Esophagus muscularis mucosa (tissue), 4 donors: ENCODE results near the gene C1orf94.

Experiments
- EP300 ChIP-seq: sonication (generic); formaldehyde crosslinking; IDR thresholded peaks from one replicate; pipeline ENCODE4 v1.6.1; 2017; ENCODE audit warnings: antibody characterized with exemption
- POLR2A ChIP-seq: fragments of 450-650 bp; IDR thresholded peaks from one replicate; pipeline ENCODE4 v1.6.1; 2017; ENCODE audit warnings: antibody characterized with exemption, moderate library complexity, mild to moderate bottlenecking, low read depth
- POLR2AphosphoS5 ChIP-seq, 2 donors: sonication (generic); formaldehyde crosslinking; IDR thresholded peaks; one replicate each; pipeline ENCODE4 v1.6.1; 2017; ENCODE audit warnings: antibody characterized with exemption in 2 of 2
- TF ChIP-seq, protein P1 (sequence below), 3 experiments: fragments of 200-600 bp in 2 of 3; fragments of 450-650 bp in 1 of 3; sonication (generic) in 2 of 3; IDR thresholded peaks; one replicate each; pipeline ENCODE4 v1.5.1; 2017 to 2019; ENCODE audit warnings: antibody characterized with exemption in 3 of 3, mild to moderate bottlenecking in 2 of 3, moderate library complexity in 1 of 3

DNA sequence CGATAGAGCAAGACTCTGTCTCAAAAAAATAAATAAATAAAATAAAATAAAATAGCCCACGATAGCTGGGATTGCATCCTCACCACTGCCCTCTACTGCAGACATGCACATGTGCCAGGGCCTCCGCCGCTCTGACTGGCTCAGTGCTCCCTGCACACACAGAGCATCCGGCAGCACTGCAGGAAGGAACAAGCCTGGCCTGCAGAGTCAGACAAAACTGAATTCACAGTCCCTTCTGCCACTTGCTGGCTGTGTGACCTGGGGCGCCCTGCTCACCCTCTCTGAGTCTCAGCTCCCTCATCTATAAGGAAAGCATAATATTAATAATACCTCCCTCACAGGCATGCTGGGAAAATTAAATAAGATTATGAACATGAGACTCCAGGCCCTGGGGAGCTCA lies 47.1 kb upstream of the C1orf94 start:
- TF ChIP-seq, protein P1, sequence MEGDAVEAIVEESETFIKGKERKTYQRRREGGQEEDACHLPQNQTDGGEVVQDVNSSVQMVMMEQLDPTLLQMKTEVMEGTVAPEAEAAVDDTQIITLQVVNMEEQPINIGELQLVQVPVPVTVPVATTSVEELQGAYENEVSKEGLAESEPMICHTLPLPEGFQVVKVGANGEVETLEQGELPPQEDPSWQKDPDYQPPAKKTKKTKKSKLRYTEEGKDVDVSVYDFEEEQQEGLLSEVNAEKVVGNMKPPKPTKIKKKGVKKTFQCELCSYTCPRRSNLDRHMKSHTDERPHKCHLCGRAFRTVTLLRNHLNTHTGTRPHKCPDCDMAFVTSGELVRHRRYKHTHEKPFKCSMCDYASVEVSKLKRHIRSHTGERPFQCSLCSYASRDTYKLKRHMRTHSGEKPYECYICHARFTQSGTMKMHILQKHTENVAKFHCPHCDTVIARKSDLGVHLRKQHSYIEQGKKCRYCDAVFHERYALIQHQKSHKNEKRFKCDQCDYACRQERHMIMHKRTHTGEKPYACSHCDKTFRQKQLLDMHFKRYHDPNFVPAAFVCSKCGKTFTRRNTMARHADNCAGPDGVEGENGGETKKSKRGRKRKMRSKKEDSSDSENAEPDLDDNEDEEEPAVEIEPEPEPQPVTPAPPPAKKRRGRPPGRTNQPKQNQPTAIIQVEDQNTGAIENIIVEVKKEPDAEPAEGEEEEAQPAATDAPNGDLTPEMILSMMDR (IDR thresholded peaks at IDR 0.05): no peak
- TF ChIP-seq POLR2AphosphoS5 (IDR thresholded peaks at IDR 0.05) (no peak), POLR2A (no peak), EP300 (no peak)
